GM23338 (cell line): ENCODE data around the gene ICAM5.

Experiments used
- CREB1 ChIP-seq: fragments of 250-450 bp; sonication (Bioruptor Pico); IDR thresholded peaks from 2 replicates; pipeline ENCODE4 v1.5.0; 2020; ENCODE audit warnings: low read depth, mild to moderate bottlenecking, moderate library complexity
- CTCF ChIP-seq, 2 experiments: fragments of 200-600 bp in 1 of 2; sonication (generic) in 1 of 2; conservative IDR thresholded peaks; 2 replicates each; pipeline versions ENCODE4 v1.5.1 to v1.6.1; 2016 to 2017; ENCODE audit warnings: antibody characterized with exemption in 2 of 2, low read depth in 2 of 2, mild to moderate bottlenecking in 2 of 2, moderate library complexity in 1 of 2
- EZH2 ChIP-seq: fragments of 200-600 bp; sonication (generic); IDR thresholded peaks from one replicate; pipeline ENCODE4 v1.8.0; 2017; ENCODE audit warnings: antibody characterized with exemption, mild to moderate bottlenecking, low read depth; ENCODE audit not compliant: unreplicated experiment
- EZH2phosphoT487 ChIP-seq: fragments of 200-600 bp; sonication (generic); IDR thresholded peaks from one replicate; pipeline ENCODE4 v1.8.1; 2018; ENCODE audit warnings: antibody characterized with exemption; ENCODE audit not compliant: unreplicated experiment
- POLR2AphosphoS5 ChIP-seq: IDR thresholded peaks from 2 replicates; pipeline ENCODE4 v1.6.1; 2016; ENCODE audit warnings: antibody characterized with exemption, low read depth
- REST ChIP-seq: IDR thresholded peaks from one replicate; pipeline ENCODE4 v1.6.1; 2018; ENCODE audit warnings: antibody characterized with exemption; ENCODE audit not compliant: unreplicated experiment
- TF ChIP-seq, protein P1 (sequence below): fragments of 250-450 bp; sonication (Bioruptor Pico); IDR thresholded peaks from 2 replicates; pipeline ENCODE4 v1.5.0; 2020; ENCODE audit warnings: mild to moderate bottlenecking, moderate library complexity

GRCh38 chr19:10293637-10294367 is 4.0 kb downstream of the ICAM5 start:
- TF ChIP-seq, protein P1, sequence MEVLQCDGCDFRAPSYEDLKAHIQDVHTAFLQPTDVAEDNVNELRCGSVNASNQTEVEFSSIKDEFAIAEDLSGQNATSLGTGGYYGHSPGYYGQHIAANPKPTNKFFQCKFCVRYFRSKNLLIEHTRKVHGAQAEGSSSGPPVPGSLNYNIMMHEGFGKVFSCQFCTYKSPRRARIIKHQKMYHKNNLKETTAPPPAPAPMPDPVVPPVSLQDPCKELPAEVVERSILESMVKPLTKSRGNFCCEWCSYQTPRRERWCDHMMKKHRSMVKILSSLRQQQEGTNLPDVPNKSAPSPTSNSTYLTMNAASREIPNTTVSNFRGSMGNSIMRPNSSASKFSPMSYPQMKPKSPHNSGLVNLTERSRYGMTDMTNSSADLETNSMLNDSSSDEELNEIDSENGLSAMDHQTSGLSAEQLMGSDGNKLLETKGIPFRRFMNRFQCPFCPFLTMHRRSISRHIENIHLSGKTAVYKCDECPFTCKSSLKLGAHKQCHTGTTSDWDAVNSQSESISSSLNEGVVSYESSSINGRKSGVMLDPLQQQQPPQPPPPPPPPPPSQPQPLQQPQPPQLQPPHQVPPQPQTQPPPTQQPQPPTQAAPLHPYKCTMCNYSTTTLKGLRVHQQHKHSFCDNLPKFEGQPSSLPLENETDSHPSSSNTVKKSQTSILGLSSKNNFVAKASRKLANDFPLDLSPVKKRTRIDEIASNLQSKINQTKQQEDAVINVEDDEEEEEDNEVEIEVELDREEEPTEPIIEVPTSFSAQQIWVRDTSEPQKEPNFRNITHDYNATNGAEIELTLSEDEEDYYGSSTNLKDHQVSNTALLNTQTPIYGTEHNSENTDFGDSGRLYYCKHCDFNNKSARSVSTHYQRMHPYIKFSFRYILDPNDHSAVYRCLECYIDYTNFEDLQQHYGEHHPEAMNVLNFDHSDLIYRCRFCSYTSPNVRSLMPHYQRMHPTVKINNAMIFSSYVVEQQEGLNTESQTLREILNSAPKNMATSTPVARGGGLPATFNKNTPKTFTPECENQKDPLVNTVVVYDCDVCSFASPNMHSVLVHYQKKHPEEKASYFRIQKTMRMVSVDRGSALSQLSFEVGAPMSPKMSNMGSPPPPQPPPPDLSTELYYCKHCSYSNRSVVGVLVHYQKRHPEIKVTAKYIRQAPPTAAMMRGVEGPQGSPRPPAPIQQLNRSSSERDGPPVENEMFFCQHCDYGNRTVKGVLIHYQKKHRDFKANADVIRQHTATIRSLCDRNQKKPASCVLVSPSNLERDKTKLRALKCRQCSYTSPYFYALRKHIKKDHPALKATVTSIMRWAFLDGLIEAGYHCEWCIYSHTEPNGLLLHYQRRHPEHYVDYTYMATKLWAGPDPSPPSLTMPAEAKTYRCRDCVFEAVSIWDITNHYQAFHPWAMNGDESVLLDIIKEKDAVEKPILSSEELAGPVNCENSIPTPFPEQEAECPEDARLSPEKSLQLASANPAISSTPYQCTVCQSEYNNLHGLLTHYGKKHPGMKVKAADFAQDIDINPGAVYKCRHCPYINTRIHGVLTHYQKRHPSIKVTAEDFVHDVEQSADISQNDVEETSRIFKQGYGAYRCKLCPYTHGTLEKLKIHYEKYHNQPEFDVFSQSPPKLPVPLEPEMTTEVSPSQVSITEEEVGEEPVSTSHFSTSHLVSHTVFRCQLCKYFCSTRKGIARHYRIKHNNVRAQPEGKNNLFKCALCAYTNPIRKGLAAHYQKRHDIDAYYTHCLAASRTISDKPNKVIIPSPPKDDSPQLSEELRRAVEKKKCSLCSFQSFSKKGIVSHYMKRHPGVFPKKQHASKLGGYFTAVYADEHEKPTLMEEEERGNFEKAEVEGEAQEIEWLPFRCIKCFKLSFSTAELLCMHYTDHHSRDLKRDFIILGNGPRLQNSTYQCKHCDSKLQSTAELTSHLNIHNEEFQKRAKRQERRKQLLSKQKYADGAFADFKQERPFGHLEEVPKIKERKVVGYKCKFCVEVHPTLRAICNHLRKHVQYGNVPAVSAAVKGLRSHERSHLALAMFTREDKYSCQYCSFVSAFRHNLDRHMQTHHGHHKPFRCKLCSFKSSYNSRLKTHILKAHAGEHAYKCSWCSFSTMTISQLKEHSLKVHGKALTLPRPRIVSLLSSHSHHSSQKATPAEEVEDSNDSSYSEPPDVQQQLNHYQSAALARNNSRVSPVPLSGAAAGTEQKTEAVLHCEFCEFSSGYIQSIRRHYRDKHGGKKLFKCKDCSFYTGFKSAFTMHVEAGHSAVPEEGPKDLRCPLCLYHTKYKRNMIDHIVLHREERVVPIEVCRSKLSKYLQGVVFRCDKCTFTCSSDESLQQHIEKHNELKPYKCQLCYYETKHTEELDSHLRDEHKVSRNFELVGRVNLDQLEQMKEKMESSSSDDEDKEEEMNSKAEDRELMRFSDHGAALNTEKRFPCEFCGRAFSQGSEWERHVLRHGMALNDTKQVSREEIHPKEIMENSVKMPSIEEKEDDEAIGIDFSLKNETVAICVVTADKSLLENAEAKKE (CRISPR knock-in tag), result no peak
- TF ChIP-seq POLR2AphosphoS5 (no peak), CTCF (conservative IDR thresholded peaks at IDR 0.05; ENCODE audit: low read depth in 2 of 2) (no peak), EZH2phosphoT487 (no peak), CREB1 (CRISPR knock-in tag) (no peak), EZH2 (no peak), REST (no peak)
